ENCODE measurements around the gene BNC1. TPM values are rescaled to one million over a fixed set of nuclear protein-coding genes. Genes with fewer than 3 reads are reported as not detected.

Gene BNC1
- total and polyA plus RNA-seq, 10 of the 15 experiments (the other 5 are each of a cell fraction or from before 2014, with no cell fraction given) = 0.01 TPM; not detected in 9

- DNase-seq (ENCODE audit: low read depth, low spot score) = no peak
- CTCF ChIA-PET = interaction anchor here (1.4 to 4.4 kb wide), 2 partner anchors 13 to 185 kb away, joined by 3 to 29 read pairs; no protein-coding TSS in a partner anchor
- H3K27me3 ChIP-seq (replicated peaks in 1 of 2; ENCODE audit: control insufficient read depth in 2 of 2, insufficient read depth in 2 of 2, low read length in 1 of 2) = no peaks in the 10 kb centered on the region; a peak in 2 of 4 replicates
- H3K36me3 ChIP-seq (ENCODE audit: control insufficient read depth in 2 of 2, insufficient read depth in 2 of 2, low read length in 1 of 2) = no peaks in the 10 kb centered on the region
- TF ChIP-seq, protein P1, sequence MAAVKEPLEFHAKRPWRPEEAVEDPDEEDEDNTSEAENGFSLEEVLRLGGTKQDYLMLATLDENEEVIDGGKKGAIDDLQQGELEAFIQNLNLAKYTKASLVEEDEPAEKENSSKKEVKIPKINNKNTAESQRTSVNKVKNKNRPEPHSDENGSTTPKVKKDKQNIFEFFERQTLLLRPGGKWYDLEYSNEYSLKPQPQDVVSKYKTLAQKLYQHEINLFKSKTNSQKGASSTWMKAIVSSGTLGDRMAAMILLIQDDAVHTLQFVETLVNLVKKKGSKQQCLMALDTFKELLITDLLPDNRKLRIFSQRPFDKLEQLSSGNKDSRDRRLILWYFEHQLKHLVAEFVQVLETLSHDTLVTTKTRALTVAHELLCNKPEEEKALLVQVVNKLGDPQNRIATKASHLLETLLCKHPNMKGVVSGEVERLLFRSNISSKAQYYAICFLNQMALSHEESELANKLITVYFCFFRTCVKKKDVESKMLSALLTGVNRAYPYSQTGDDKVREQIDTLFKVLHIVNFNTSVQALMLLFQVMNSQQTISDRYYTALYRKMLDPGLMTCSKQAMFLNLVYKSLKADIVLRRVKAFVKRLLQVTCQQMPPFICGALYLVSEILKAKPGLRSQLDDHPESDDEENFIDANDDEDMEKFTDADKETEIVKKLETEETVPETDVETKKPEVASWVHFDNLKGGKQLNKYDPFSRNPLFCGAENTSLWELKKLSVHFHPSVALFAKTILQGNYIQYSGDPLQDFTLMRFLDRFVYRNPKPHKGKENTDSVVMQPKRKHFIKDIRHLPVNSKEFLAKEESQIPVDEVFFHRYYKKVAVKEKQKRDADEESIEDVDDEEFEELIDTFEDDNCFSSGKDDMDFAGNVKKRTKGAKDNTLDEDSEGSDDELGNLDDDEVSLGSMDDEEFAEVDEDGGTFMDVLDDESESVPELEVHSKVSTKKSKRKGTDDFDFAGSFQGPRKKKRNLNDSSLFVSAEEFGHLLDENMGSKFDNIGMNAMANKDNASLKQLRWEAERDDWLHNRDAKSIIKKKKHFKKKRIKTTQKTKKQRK (IDR thresholded peaks at IDR 0.05; ENCODE audit: low read depth, low read length) = no peak
- TF ChIP-seq TBL1XR1 (IDR thresholded peaks at IDR 0.05; ENCODE audit: low read depth, low read length) = no peak
- TF ChIP-seq TCF7 (IDR thresholded peaks at IDR 0.05; ENCODE audit: borderline replicate concordance) = no peak
- TF ChIP-seq, protein P2, sequence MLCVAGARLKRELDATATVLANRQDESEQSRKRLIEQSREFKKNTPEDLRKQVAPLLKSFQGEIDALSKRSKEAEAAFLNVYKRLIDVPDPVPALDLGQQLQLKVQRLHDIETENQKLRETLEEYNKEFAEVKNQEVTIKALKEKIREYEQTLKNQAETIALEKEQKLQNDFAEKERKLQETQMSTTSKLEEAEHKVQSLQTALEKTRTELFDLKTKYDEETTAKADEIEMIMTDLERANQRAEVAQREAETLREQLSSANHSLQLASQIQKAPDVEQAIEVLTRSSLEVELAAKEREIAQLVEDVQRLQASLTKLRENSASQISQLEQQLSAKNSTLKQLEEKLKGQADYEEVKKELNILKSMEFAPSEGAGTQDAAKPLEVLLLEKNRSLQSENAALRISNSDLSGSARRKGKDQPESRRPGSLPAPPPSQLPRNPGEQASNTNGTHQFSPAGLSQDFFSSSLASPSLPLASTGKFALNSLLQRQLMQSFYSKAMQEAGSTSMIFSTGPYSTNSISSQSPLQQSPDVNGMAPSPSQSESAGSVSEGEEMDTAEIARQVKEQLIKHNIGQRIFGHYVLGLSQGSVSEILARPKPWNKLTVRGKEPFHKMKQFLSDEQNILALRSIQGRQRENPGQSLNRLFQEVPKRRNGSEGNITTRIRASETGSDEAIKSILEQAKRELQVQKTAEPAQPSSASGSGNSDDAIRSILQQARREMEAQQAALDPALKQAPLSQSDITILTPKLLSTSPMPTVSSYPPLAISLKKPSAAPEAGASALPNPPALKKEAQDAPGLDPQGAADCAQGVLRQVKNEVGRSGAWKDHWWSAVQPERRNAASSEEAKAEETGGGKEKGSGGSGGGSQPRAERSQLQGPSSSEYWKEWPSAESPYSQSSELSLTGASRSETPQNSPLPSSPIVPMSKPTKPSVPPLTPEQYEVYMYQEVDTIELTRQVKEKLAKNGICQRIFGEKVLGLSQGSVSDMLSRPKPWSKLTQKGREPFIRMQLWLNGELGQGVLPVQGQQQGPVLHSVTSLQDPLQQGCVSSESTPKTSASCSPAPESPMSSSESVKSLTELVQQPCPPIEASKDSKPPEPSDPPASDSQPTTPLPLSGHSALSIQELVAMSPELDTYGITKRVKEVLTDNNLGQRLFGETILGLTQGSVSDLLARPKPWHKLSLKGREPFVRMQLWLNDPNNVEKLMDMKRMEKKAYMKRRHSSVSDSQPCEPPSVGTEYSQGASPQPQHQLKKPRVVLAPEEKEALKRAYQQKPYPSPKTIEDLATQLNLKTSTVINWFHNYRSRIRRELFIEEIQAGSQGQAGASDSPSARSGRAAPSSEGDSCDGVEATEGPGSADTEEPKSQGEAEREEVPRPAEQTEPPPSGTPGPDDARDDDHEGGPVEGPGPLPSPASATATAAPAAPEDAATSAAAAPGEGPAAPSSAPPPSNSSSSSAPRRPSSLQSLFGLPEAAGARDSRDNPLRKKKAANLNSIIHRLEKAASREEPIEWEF (IDR thresholded peaks at IDR 0.05; ENCODE audit: insufficient replicate concordance, low read depth, low read length) = no peak
- TF ChIP-seq RBBP5 (conservative IDR thresholded peaks at IDR 0.05) = no peak
- TF ChIP-seq EGR1 (IDR thresholded peaks at IDR 0.05; ENCODE audit: borderline replicate concordance in 1 of 2, low read depth in 2 of 2, low read length in 2 of 2) = no peak
- no peak for TF ChIP-seq SIN3A (IDR thresholded peaks at IDR 0.05; ENCODE audit: low read depth, low read length)
- no peak for TF ChIP-seq BHLHE40 (IDR thresholded peaks at IDR 0.05; ENCODE audit: borderline replicate concordance in 1 of 2, low read depth in 2 of 2, low read length in 1 of 2)
- intact Hi-C loops (cut with micrococcal nuclease; ENCODE audit: unreplicated experiment) = loop anchor here (2.0 kb wide), 1 partner anchor 186 kb away; no protein-coding TSS in a partner anchor
- H3K79me2 ChIP-seq (ENCODE audit: control insufficient read depth, insufficient read depth, low read length) = no peaks in the 10 kb centered on the region
- ATAC-seq = no peak
- no peaks in the 10 kb centered on the region for H3K4me1 ChIP-seq (ENCODE audit: control insufficient read depth, insufficient read depth, low read length)
- FAIRE-seq = no peak
- no peak overlapping the region for H3K9ac ChIP-seq (ENCODE audit: control insufficient read depth, insufficient read depth, low read length)
- no peak overlapping the region for H3K4me3 ChIP-seq
- no peak overlapping the region for H3K27ac ChIP-seq (ENCODE audit: control insufficient read depth, insufficient read depth)
- no peaks in the 10 kb centered on the region for H4K20me1 ChIP-seq (ENCODE audit: control insufficient read depth, insufficient read depth)
- RAD21 ChIA-PET (ENCODE audit: unreplicated experiment) = no interaction called here
- in situ Hi-C loops (cut with MboI) = loop anchor here (5.0 to 10.0 kb wide), 3 partner anchors 124 to 784 kb away; no protein-coding TSS in a partner anchor
- POLR2A ChIA-PET = no interaction called here
- no TSS peak for BruUV-seq (replicated peaks)
- SMC1A ChIA-PET (ENCODE audit: uncharacterized antibody, unreplicated experiment) = interaction anchor here (0.6 to 3.9 kb wide), 2 partner anchors 130 to 193 kb away, joined by 3 to 24 read pairs; no protein-coding TSS in a partner anchor
- H3K4me2 ChIP-seq (ENCODE audit: control insufficient read depth, insufficient read depth) = no peak overlapping the region
- H2AFZ ChIP-seq (ENCODE audit: control insufficient read depth, low read depth, low read length) = no peak overlapping the region
- no peaks in the 10 kb centered on the region for H3K9me3 ChIP-seq (replicated peaks; ENCODE audit: control insufficient read depth, insufficient read depth, low read length)
These were observed 33.7 kb downstream of the BNC1 start for GRCh38 chr15:83250781-83251180.

Data from GM12878 (cell line).